Measurements from ENCODE around the gene MYH3.

MYH3 gene

GRCh38 chr17:10623737-10624338 lies 33.3 kb downstream of the MYH3 start:
- TF ChIP-seq CTCF (IDR thresholded peaks at IDR 0.05) = no peak
- no peak for TF ChIP-seq ZFX (IDR thresholded peaks at IDR 0.05; ENCODE audit: borderline replicate concordance)
- H3K27ac ChIP-seq = no peak overlapping the region

GRCh38 chr17:10622617-10623485 lies 34.3 kb downstream of the MYH3 start:
- no peak overlapping the region for H3K27ac ChIP-seq
- TF ChIP-seq ZFX (IDR thresholded peaks at IDR 0.05; ENCODE audit: borderline replicate concordance) (no peak), CTCF (IDR thresholded peaks at IDR 0.05) (no peak)

- TF ChIP-seq ZFX (IDR thresholded peaks at IDR 0.05; ENCODE audit: borderline replicate concordance) (no peak), CTCF (IDR thresholded peaks at IDR 0.05) (no peak)
- H3K27ac ChIP-seq = no peak overlapping the region
Measured at GRCh38 chr17:10621397-10621796, 35.7 kb downstream of the MYH3 start.

GRCh38 chr17:10620823-10621222 lies 36.3 kb downstream of the MYH3 start:
- no peak overlapping the region for H3K27ac ChIP-seq
- TF ChIP-seq ZFX (IDR thresholded peaks at IDR 0.05; ENCODE audit: borderline replicate concordance) (no peak), CTCF (IDR thresholded peaks at IDR 0.05) (no peak)

- TF ChIP-seq CTCF (IDR thresholded peaks at IDR 0.05) = peak; percentile 93
- TF ChIP-seq ZFX (IDR thresholded peaks at IDR 0.05; ENCODE audit: borderline replicate concordance) = no peak
- no peak overlapping the region for H3K27ac ChIP-seq
Measured at GRCh38 chr17:10618202-10618635, 38.9 kb downstream of the MYH3 start.

- H3K27ac ChIP-seq = no peak overlapping the region
- no peak for TF ChIP-seq CTCF (IDR thresholded peaks at IDR 0.05)
- TF ChIP-seq ZFX (IDR thresholded peaks at IDR 0.05; ENCODE audit: borderline replicate concordance) = no peak
Measured at GRCh38 chr17:10617120-10617505, 40.0 kb downstream of the MYH3 start.

- H3K27ac ChIP-seq = no peak overlapping the region
- TF ChIP-seq CTCF (IDR thresholded peaks at IDR 0.05) (peak; percentile 95), ZFX (IDR thresholded peaks at IDR 0.05; ENCODE audit: borderline replicate concordance) (no peak)
Measured at GRCh38 chr17:10616502-10617119, 40.5 kb downstream of the MYH3 start.
